ENCODE data around the gene MCTP1. TPM values are rescaled to one million over a fixed set of nuclear protein-coding genes. Genes with fewer than 3 reads are reported as not detected.
"Not testable (repeated sequence)": the region's sequence is repeated elsewhere in the genome, so short reads cannot be mapped to it uniquely, and the experiment has no call there.

MCTP1 gene
- total RNA-seq, 1 donor: 16.7 TPM

- no peak for DNase-seq (ENCODE audit: low read depth in 2 of 3, low spot score in 2 of 3)
Measured at GRCh38 chr5:95194856-95195255, 90.0 kb downstream of the MCTP1 start.

- no peak for DNase-seq (ENCODE audit: low read depth in 2 of 3, low spot score in 2 of 3)
Measured at GRCh38 chr5:95191330-95191729, 93.6 kb downstream of the MCTP1 start.

- no peak for DNase-seq (ENCODE audit: low read depth in 2 of 3, low spot score in 2 of 3)
Measured at GRCh38 chr5:95184924-95185323, 100.0 kb downstream of the MCTP1 start.

DNA sequence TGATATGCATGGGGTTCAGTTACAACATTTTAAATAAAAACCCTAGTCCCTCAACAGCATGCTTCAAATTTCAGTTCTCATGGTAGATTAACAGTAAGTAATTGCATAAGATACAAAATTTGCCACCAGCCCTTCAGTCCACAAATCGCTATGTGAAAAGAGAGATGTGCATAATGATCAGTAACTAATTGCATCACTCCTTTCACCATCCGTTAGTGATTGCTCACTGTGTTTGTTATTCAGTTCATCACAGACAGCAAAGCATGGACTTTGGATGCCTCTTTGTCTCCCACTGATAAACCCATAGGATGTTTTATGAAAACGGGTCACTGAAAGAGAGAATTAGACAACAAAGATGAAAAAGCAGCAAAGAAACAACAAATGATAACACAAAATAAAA lies 103.2 kb downstream of the MCTP1 start:
- DNase-seq (ENCODE audit: low read depth in 2 of 3, low spot score in 2 of 3): no peak

DNA sequence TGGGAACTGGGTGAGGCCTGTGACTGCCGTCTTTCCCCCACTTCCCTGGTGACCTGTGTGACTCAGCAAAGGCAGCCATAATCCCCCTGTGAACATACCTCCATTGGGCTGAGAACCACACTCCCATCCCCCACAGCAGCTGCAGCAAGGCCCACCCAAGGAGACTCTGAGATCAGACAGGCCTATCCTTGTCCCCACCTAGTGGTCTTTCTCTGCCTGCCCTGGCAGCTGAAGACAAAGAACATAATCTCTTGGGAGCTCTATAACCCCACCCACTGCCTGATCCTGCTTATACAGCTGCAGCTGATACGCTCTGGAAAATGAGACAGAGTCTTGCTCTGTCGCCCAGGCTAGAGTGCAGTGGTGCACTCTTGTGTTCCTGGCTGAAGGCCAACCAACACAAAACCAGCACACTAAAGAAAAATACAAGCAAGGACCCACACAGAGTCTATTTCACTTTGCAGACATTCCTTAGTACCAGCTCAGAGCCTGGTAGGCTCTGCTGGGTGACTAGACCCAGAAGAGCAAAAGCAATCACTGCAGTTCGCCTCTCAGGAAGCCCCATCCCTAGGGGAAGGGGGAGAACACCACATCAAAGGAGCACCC lies 106.7 kb downstream of the MCTP1 start:
- DNase-seq (ENCODE audit: low read depth in 2 of 3, low spot score in 2 of 3): peak in 1 of 3 donors; percentile 13

- no peak for DNase-seq (ENCODE audit: low read depth in 2 of 3, low spot score in 2 of 3)
Measured at GRCh38 chr5:95177456-95177855, 107.4 kb downstream of the MCTP1 start.

DNA sequence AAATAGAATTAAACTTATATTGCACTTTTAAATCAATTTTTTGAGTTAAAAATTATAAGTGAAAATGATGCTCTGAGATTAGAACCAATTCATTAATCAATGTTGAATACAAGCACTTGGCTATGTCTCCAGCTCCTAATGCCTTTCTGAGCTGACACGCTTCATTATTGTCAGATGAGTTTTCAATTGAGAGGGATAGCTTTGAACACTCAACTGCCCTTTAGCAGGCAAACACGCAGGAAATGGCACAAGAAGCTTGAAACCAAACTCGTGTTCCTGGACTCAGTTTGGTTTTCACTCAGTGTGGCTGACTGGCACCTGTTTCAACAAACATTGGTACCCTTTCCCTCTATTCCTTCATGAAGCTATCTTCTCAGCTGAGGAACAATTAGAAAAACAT lies 109.8 kb downstream of the MCTP1 start:
- DNase-seq (ENCODE audit: low read depth in 2 of 3, low spot score in 2 of 3): no peak

DNA sequence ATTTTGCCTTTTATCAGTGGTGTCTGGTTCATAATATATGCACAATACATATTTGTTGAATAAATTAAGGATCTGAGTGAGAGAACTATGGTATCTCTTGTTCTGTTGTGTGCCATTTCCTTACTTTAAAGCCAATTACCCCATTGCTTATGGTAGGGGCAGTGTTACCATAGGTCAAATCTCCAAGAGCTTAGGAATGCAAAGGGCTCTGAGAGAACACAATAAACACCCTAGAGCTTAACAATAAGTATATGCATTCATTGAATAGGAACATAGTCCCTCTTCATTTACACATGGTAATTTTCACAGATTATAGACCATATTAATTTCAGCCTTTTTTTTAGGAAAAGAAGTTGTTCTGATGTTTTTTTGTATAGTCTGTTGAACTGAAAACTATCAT lies 112.2 kb downstream of the MCTP1 start:
- DNase-seq (ENCODE audit: low read depth in 2 of 3, low spot score in 2 of 3): no peak

DNA sequence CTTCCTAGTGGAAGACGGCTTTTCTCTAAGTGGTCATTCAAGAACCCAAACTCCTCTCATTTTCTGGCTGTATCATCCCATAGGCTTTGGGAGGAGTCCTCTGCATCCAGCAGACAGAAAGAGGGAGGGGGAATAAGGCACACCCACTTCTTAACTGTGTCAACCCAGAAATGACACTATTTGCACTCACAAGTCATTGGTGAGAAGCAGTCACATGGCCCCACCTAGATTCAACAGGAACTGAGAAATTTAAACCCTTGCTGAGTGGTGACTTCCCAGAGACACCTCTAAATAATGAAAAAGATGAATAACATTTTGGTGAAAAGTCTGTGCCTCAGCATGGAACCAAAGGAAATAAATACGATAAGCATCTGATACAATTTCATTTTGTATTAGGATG lies 120.0 kb downstream of the MCTP1 start:
- DNase-seq (ENCODE audit: low read depth in 2 of 3, low spot score in 2 of 3): no peak

DNA sequence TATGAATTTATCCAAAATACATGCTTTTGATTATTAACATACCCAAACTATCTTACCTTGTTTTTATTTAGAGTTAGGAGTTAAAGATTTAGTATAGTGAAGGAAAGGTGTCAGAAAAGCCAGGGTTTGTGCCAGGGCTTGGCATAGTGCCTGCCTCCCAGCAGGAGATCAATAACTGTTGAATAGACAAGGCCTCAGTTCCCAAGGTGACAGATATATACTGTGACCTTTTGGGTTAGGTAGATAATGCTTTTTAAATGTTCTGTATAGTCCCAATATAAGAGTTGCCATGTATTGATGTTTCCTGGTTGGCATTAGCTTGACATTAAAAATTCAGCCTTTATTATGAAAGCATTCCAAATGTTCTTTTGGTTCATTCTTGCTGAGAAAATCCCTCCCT lies 121.8 kb downstream of the MCTP1 start:
- no peak for DNase-seq (ENCODE audit: low read depth in 2 of 3, low spot score in 2 of 3)

DNA sequence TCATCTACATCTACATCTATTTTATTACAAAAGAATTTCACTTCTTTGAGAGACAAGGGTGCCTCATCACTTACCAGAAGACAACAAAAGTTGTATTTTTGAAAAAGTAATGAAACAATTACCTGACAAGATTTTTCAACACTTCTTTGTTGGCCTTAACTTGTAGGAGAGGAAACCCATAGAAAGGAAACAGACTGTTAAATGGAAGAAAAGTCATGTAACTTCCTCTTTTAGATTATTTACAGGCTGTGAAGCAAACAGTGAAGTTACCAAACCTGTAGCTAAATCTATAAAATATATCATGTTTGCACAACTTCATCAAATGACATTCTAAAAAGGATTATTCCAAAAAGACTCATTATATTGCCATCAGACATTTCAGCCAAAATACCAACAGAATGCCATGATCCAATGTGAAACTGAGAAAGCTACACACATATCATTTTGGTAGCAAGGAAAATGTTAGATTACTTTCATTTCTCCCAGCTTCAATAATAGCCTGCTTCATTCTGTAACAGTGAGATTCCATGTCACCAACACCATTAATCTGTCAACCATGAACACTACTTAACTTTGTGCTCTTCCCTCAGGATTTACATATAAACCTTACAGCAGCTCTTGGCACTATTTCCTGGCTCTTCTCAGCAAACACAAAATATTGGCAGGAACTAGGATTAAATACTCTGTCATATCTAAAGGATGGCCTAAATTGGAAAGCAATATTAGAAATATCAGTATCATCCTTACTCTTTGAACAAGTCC lies 122.5 kb downstream of the MCTP1 start:
- peak in 2 of 3 donors; percentile 40 to 80 for DNase-seq (ENCODE audit: low read depth in 2 of 3, low spot score in 2 of 3)

- DNase-seq (ENCODE audit: low read depth in 2 of 3, low spot score in 2 of 3): no peak
Measured at GRCh38 chr5:95159603-95160002, 125.3 kb downstream of the MCTP1 start.

DNA sequence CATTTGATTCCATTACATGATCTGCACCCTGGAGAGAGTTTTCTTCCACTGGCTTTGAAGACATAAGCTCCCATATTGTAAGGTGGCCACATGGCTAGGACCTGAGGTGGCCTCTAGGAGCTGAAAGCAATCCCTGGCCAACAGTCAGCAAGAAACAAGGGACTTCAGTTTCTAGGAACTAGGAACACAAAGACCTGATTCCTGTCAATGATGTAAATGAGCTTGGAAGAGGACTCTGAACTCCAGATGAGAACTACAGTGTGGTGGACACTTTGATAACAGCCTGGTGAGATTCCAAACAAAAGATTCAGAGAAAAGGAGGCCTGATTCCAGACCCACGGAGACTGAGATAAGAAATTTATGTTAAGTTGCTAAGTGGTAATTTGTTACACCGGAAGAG lies 129.0 kb downstream of the MCTP1 start:
- no peak for DNase-seq (ENCODE audit: low read depth in 2 of 3, low spot score in 2 of 3)

- DNase-seq (ENCODE audit: low read depth in 2 of 3, low spot score in 2 of 3): no peak
Measured at GRCh38 chr5:95153511-95153910, 131.4 kb downstream of the MCTP1 start.

DNA sequence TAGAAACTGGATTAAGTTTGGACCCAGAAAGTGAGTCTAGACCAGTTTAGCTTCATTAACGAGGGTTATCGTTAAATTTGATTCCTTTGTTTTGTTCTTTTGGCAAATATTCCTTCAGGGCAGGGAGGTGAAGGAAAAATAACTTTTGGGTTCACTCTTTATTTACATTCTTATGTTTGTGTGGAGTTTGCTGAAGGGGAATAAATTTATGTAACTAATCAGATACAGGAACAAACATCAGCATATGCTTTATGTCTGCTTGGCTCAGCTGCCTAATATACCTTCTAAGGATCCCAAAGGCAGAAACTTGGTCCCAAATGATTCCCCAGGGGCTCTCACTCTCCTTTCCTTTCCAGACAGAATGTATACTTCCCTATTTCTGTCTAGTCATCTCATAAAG lies 132.4 kb downstream of the MCTP1 start:
- DNase-seq (ENCODE audit: low read depth in 2 of 3, low spot score in 2 of 3): no peak

DNA sequence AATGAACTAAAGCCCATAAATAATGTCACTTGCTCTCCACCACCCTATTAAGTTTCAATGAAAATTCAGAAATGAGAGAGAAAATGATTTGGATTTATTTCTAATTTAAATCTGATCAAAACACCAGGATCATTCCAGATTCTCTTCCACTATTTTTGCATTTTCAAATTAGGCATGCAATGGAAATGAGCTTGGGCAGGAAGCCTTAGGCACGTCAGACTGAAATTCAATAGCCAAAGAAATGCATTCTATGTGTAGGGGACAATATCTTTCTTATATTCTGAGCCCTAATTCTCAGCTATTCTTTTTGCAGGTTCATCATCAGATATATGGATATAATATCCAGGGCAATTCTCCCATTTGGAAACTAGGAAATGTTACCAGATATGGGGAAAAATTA lies 132.8 kb downstream of the MCTP1 start:
- DNase-seq (ENCODE audit: low read depth in 2 of 3, low spot score in 2 of 3): no peak

DNA sequence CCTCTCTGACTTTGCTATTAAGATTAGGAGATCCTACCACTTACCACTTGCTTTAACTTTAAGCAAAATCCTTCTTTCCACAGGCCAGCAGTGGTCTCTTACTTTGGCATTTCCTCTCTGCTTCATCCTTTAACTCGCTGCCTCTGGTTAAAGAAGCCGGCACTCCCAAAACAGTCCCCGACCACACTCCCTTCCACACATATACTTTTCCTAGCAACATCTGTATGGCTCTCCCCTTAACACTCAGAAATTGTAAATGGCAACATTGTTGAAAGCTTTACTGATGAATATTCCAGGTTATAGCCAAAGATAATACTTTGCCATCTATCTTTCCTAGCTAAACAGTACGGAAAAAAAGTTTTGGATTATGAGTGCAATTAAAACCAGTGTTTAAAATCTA lies 133.2 kb downstream of the MCTP1 start:
- no peak for DNase-seq (ENCODE audit: low read depth in 2 of 3, low spot score in 2 of 3)

- DNase-seq (ENCODE audit: low read depth in 2 of 3, low spot score in 2 of 3): no peak
Measured at GRCh38 chr5:95149387-95149786, 135.5 kb downstream of the MCTP1 start.

GRCh38 chr5:95148453-95148852 lies 136.4 kb downstream of the MCTP1 start:
- DNase-seq (ENCODE audit: low read depth in 2 of 3, low spot score in 2 of 3): no peak

- not testable (repeated sequence) for DNase-seq (ENCODE audit: low read depth in 2 of 3, low spot score in 2 of 3)
Measured at GRCh38 chr5:95143858-95144257, 141.0 kb downstream of the MCTP1 start.

- DNase-seq (ENCODE audit: low read depth in 2 of 3, low spot score in 2 of 3): no peak
Measured at GRCh38 chr5:95142145-95142544, 142.7 kb downstream of the MCTP1 start.

DNA sequence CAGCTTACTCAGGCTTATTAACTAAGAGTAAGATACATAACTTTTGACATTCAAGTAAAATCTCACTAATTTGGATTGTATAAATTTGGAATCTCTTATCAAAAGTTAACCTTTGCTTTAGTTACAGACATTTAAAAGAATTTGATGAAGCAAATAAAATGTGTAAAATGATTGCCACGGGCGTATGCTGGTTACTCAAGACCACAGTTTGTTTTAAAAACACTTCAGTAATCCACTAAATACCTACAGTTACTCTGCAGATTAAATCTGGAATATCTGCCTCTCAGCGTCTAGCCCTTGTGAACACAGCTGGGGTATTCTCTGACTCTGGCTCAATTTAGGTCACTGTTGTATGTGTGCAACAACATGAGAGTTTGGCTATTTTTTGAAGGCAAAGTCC lies 143.8 kb downstream of the MCTP1 start:
- no peak for DNase-seq (ENCODE audit: low read depth in 2 of 3, low spot score in 2 of 3)

DNA sequence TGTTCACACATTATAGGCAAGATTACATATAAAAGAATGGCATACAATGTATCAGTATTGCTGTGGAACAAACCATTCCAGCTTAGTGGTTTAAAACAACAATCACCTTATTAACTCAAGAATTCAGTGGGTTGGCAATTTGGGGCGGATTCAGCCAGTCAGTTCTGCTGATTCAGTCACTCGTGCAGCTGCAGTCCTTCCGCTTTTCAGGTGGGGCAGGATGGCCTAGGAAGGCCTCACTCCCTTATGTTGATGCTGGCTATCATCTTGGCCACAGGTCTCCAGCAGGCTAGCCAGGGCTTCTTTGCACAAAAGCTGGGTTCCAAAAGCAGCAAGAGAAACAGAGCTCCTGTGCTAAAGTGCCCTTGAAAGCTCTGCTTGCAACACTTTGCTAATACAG lies 150.6 kb downstream of the MCTP1 start:
- DNase-seq (ENCODE audit: low read depth in 2 of 3, low spot score in 2 of 3): no peak

Data from hematopoietic multipotent progenitor cell (in vitro differentiated cells).